IMR-90 (cell line): ENCODE measurements around the gene TPSAB1. TPM values are rescaled to one million over a fixed set of nuclear protein-coding genes. Genes with fewer than 3 reads are reported as not detected.

Source experiments
- ATAC-seq: fragments of 200-7000 bp; cut with Tn5 transposase; 2 replicates; pipeline ENCODE4 v1.9.1; 2020; ENCODE audit warnings: low read depth, mild to moderate bottlenecking, moderate library complexity
- BruUV-seq: library from RNA; stranded (reverse); fragments of 400-500 nt; replicated peaks from 2 replicates; lab custom pipeline; 2021; lab: Mats Ljungman, UMichigan
- CTCF ChIA-PET: fragments of 300-600 bp; formaldehyde crosslinking; extraction: SDS; loops from one replicate; lab custom pipeline; 2021; ENCODE audit warnings: antibody characterized with exemption; lab: Yijun Ruan, JAX
- POLR2A ChIA-PET: fragments of 300-600 bp; sonication (Branson Sonifier 250); formaldehyde crosslinking; loops from one replicate; lab custom pipeline; 2022; ENCODE audit warnings: antibody characterized with exemption; ENCODE audit not compliant: unreplicated experiment; lab: Charles Lee
- DNase-seq: peaks from one replicate; pipeline ENCODE4 v3.0.0; 2013
- H2AFZ ChIP-seq: replicated peaks from 2 replicates; pipeline ENCODE3; 2013; ENCODE audit warnings: low read length, mild to moderate bottlenecking; ENCODE audit not compliant: poor library complexity
- H2AK5ac ChIP-seq: 2 replicates; pipeline ENCODE4 v1.6.1; 2013; ENCODE audit warnings: low read depth, low read length, inconsistent platforms
- H2AK9ac ChIP-seq: replicated peaks from 2 replicates; pipeline ENCODE3; 2013; ENCODE audit warnings: mild to moderate bottlenecking, low read depth, low read length, moderate library complexity; ENCODE audit not compliant: poor library complexity
- H2BK120ac ChIP-seq: 2 replicates; pipeline ENCODE4 v1.6.1; 2013; ENCODE audit warnings: low read depth, low read length, inconsistent platforms
- H2BK15ac ChIP-seq: 3 replicates; pipeline ENCODE4 v1.6.1; 2013; ENCODE audit warnings: low read depth, low read length, inconsistent platforms
- H2BK20ac ChIP-seq: 2 replicates; pipeline ENCODE4 v1.6.1; 2013; ENCODE audit warnings: low read depth, mild to moderate bottlenecking, inconsistent platforms, low read length, moderate library complexity
- H2BK5ac ChIP-seq: 2 replicates; pipeline ENCODE4 v1.6.1; 2013; ENCODE audit warnings: mild to moderate bottlenecking, low read depth, low read length, inconsistent platforms; ENCODE audit not compliant: poor library complexity, severe bottlenecking
- H3K14ac ChIP-seq: replicated peaks from 2 replicates; pipeline ENCODE4 v1.6.1; 2013; ENCODE audit warnings: low read depth, low read length, inconsistent platforms
- H3K18ac ChIP-seq: 2 replicates; pipeline ENCODE4 v1.6.1; 2013; ENCODE audit warnings: low read depth, low read length, control low read depth
- H3K23ac ChIP-seq: 2 replicates; pipeline ENCODE4 v1.6.1; 2013; ENCODE audit warnings: low read depth, low read length, inconsistent platforms
- H3K27ac ChIP-seq: 2 replicates; pipeline ENCODE4 v1.5.1; 2013; ENCODE audit warnings: mild to moderate bottlenecking, control low read depth, low read length; ENCODE audit not compliant: insufficient read depth
- H3K27me3 ChIP-seq: 2 replicates; pipeline ENCODE4 v1.6.1; 2013; ENCODE audit warnings: low read length; ENCODE audit not compliant: control insufficient read depth, insufficient read depth
- H3K36me3 ChIP-seq: 2 replicates; pipeline ENCODE4 v1.6.1; 2013; ENCODE audit warnings: low read length, mixed read lengths; ENCODE audit not compliant: control insufficient read depth, insufficient read depth
- H3K4ac ChIP-seq: 2 replicates; pipeline ENCODE4 v1.6.1; 2013; ENCODE audit warnings: low read depth, low read length, inconsistent platforms
- H3K4me1 ChIP-seq: 2 replicates; pipeline ENCODE4 v1.6.1; 2013; ENCODE audit warnings: low read length, mixed read lengths; ENCODE audit not compliant: control insufficient read depth, insufficient read depth
- H3K4me2 ChIP-seq: 2 replicates; pipeline ENCODE4 v1.6.1; 2013; ENCODE audit warnings: low read depth, mild to moderate bottlenecking, control low read depth, low read length, moderate library complexity
- H3K4me3 ChIP-seq: 2 replicates; pipeline ENCODE4 v1.5.1; 2013; ENCODE audit warnings: low read depth, mild to moderate bottlenecking, control low read depth, low read length, moderate library complexity; ENCODE audit not compliant: insufficient read depth
- H3K56ac ChIP-seq: 2 replicates; pipeline ENCODE4 v1.6.1; 2013; ENCODE audit warnings: low read length, inconsistent platforms; ENCODE audit not compliant: insufficient read depth; ENCODE audit errors: extremely low read depth
- H3K79me1 ChIP-seq, 2 experiments: 2 replicates each; pipeline ENCODE4 v1.6.1; 2013; ENCODE audit warnings: low read length in 2 of 2, inconsistent platforms in 1 of 2, low read depth in 1 of 2
- H3K9ac ChIP-seq: 2 replicates; pipeline ENCODE4 v1.6.1; 2013; ENCODE audit warnings: low read depth, low read length, control low read depth
- H3K9me1 ChIP-seq: 2 replicates; pipeline ENCODE4 v1.6.1; 2013; ENCODE audit warnings: low read length, inconsistent platforms; ENCODE audit not compliant: insufficient read depth
- H3K9me3 ChIP-seq: 2 replicates; pipeline ENCODE4 v1.6.1; 2013; ENCODE audit warnings: low read length; ENCODE audit not compliant: control insufficient read depth, insufficient read depth
- H4K20me1 ChIP-seq: 2 replicates; pipeline ENCODE4 v1.6.1; 2013; ENCODE audit warnings: low read length, inconsistent platforms; ENCODE audit not compliant: insufficient read depth
- H4K5ac ChIP-seq: 2 replicates; pipeline ENCODE4 v1.6.1; 2013; ENCODE audit warnings: mild to moderate bottlenecking, low read depth, low read length, control low read depth
- H4K8ac ChIP-seq, 2 experiments: 2 replicates each; pipeline ENCODE4 v1.6.1; 2013; ENCODE audit warnings: low read depth in 2 of 2, low read length in 2 of 2, control low read depth in 1 of 2, inconsistent platforms in 1 of 2
- H4K91ac ChIP-seq: 2 replicates; pipeline ENCODE4 v1.6.1; 2013; ENCODE audit warnings: low read depth, low read length, inconsistent platforms; ENCODE audit not compliant: insufficient read depth
- BHLHE40 ChIP-seq: fragments of 150-350 bp; IDR thresholded peaks from 2 replicates; pipeline ENCODE4 v1.6.1; 2016; ENCODE audit warnings: mild to moderate bottlenecking, low read depth, low read length
- CEBPB ChIP-seq: IDR thresholded peaks from 2 replicates; pipeline ENCODE4 v1.6.1; 2012; ENCODE audit warnings: low read depth, low read length, improper control_type of control experiment
- CHD1 ChIP-seq: IDR thresholded peaks from 2 replicates; pipeline ENCODE4 v1.6.1; 2012; ENCODE audit warnings: low read depth, low read length, improper control_type of control experiment
- CTCF ChIP-seq: conservative IDR thresholded peaks from 2 replicates; pipeline ENCODE4 v1.5.1; 2012; ENCODE audit warnings: mild to moderate bottlenecking, low read depth, low read length, improper control_type of control experiment
- ELK1 ChIP-seq: fragments of 150-350 bp; IDR thresholded peaks from 2 replicates; pipeline ENCODE4 v1.6.1; 2016; ENCODE audit warnings: low read depth, mild to moderate bottlenecking, low read length, moderate library complexity, borderline replicate concordance
- FOS ChIP-seq: fragments of 150-350 bp; IDR thresholded peaks from 2 replicates; pipeline ENCODE4 v1.6.1; 2016; ENCODE audit warnings: low read depth, low read length
- MAFK ChIP-seq: IDR thresholded peaks from 2 replicates; pipeline ENCODE4 v1.6.1; 2012; ENCODE audit warnings: low read depth, low read length, improper control_type of control experiment
- MAZ ChIP-seq: IDR thresholded peaks from 2 replicates; pipeline ENCODE4 v1.6.1; 2012; ENCODE audit warnings: low read depth, mild to moderate bottlenecking, low read length, improper control_type of control experiment, moderate library complexity, borderline replicate concordance
- MXI1 ChIP-seq: IDR thresholded peaks from 2 replicates; pipeline ENCODE4 v1.6.1; 2012; ENCODE audit warnings: low read depth, mild to moderate bottlenecking, low read length, moderate library complexity, borderline replicate concordance
- NFE2L2 ChIP-seq: fragments of 150-350 bp; IDR thresholded peaks from 2 replicates; pipeline ENCODE4 v1.6.1; 2016; ENCODE audit warnings: low read depth, mild to moderate bottlenecking, low read length
- POLR2A ChIP-seq: IDR thresholded peaks from 2 replicates; pipeline ENCODE4 v1.6.1; 2012; ENCODE audit warnings: mild to moderate bottlenecking, low read depth, low read length
- RAD21 ChIP-seq: IDR thresholded peaks from 2 replicates; pipeline ENCODE4 v1.6.1; 2012; ENCODE audit warnings: low read length, improper control_type of control experiment
- RCOR1 ChIP-seq: IDR thresholded peaks from 2 replicates; pipeline ENCODE4 v1.6.1; 2012; ENCODE audit warnings: mild to moderate bottlenecking, low read length, improper control_type of control experiment; ENCODE audit not compliant: insufficient replicate concordance
- RFX5 ChIP-seq: IDR thresholded peaks from 2 replicates; pipeline ENCODE4 v1.8.0; 2012; ENCODE audit warnings: low read depth, mild to moderate bottlenecking, low read length, moderate library complexity
- SMC3 ChIP-seq: fragments of 150-350 bp; IDR thresholded peaks from 2 replicates; pipeline ENCODE4 v1.6.1; 2016; ENCODE audit warnings: low read depth, mild to moderate bottlenecking, antibody characterized with exemption, low read length, moderate library complexity
- USF2 ChIP-seq: fragments of 150-350 bp; IDR thresholded peaks from 2 replicates; pipeline ENCODE4 v1.6.1; 2017; ENCODE audit warnings: mild to moderate bottlenecking, antibody characterized with exemption, low read length, low read depth
- WGBS, 2 experiments: methylation state at CpG; one replicate each; pipeline versions ENCODE4 v1.1.5 to v1.1.7; 2013; ENCODE audit warnings: missing lambda C conversion rate in 2 of 2; ENCODE audit not compliant: insufficient read length in 1 of 2; ENCODE audit errors: extremely low coverage in 2 of 2; 5-methylcytosine and 5-hydroxymethylcytosine counted together
- dilution Hi-C: fragments of 300-500 bp; cut with HindIII; formaldehyde crosslinking; loops from one replicate; pipeline ENCODE4 v1.14.3; 2018; ENCODE audit warnings: low sequenced_read_pairs; ENCODE audit not compliant: unreplicated experiment
- in situ Hi-C: fragments of 300-500 bp; cut with MboI; formaldehyde crosslinking; loops from 3 replicates; pipeline ENCODE4 v1.14.3; 2019; ENCODE audit warnings: low sequenced_read_pairs, inconsistent platforms, mixed read lengths
- intact Hi-C: fragments of 100-400 bp; cut with micrococcal nuclease; formaldehyde crosslinking; loops from 2 replicates; pipeline ENCODE4 v1.10.0; 2022
- polyA plus RNA-seq, 3 experiments: library from polyadenylated mRNA; depleted of rRNA; stranded (reverse); fragments of >200 nt; gene quantifications; 2 replicates each; pipeline ENCODE4 v1.2.3, GENCODE V29; 2012; ENCODE audit warnings: low replicate concordance in 1 of 3
- total RNA-seq: library from RNA; depleted of rRNA; stranded (reverse); fragments of >200 nt; gene quantifications from 2 replicates; pipeline ENCODE4 v1.2.3, GENCODE V29; 2012

Gene TPSAB1
- total and polyA plus RNA-seq, 2 of the 4 experiments (the other 2 are of a cell fraction): not detected

- intact Hi-C loops: no loop called here
These were observed 24.2 kb upstream of the TPSAB1 start for GRCh38 chr16:1216296-1216619.

More at GRCh38 chr16:1216296-1216619, 24.2 kb upstream of the TPSAB1 start:
- no TSS peak for BruUV-seq
- DNase-seq (no peak), ATAC-seq (no peak)
- Histone ChIP-seq H3K9me3 (no peaks in the 10 kb centered on the region), H3K4me3 (no peak overlapping the region), H4K91ac (no peak overlapping the region), H3K18ac (no peak overlapping the region), H2AFZ (no peak overlapping the region), H2BK20ac (no peak overlapping the region), H4K20me1 (no peaks in the 10 kb centered on the region), H3K79me1 (no peaks in the 10 kb centered on the region), H3K27ac (no peak overlapping the region), H4K5ac (no peak overlapping the region), H3K27me3 (no peaks in the 10 kb centered on the region), H3K4me1 (no peaks in the 10 kb centered on the region), H3K56ac (no peak overlapping the region), H3K23ac (no peak overlapping the region), H3K4ac (no peak overlapping the region), H2BK5ac (no peak overlapping the region), H2BK120ac (no peak overlapping the region), H3K9me1 (no peaks in the 10 kb centered on the region), H4K8ac (no peak overlapping the region), H3K36me3 (peaks cover 4% of the 10 kb centered on the region; the same call in 1 of the 2 replicates), H2BK15ac (no peak overlapping the region), H3K4me2 (no peak overlapping the region), H2AK5ac (no peak overlapping the region), H3K9ac (no peak overlapping the region), H3K14ac (no peak overlapping the region), H2AK9ac (no peak overlapping the region)
- TF ChIP-seq RAD21: no peak
- no peak for TF ChIP-seq NFE2L2
- no peak for TF ChIP-seq RFX5
- no peak for TF ChIP-seq MXI1
- TF ChIP-seq CEBPB: no peak
- no peak for TF ChIP-seq CHD1
- TF ChIP-seq CTCF: no peak
- no peak for TF ChIP-seq FOS
- no peak for TF ChIP-seq ELK1
- no peak for TF ChIP-seq RCOR1
- no peak for TF ChIP-seq USF2
- no peak for TF ChIP-seq SMC3
- TF ChIP-seq MAFK: no peak
- no peak for TF ChIP-seq MAZ
- TF ChIP-seq POLR2A: no peak
- TF ChIP-seq BHLHE40: no peak
- 77% methylated on average over 5 of the region's 12 CpGs; no CpG with 5 or more reads in 1 of the 2 experiments for WGBS, 2 experiments
- ChIA-PET POLR2A (no interaction called here), CTCF (no interaction called here)
- in situ Hi-C loops: loop anchor here (25.0 kb wide), 1 partner anchor 404 kb away; the partner anchor contains the start of gene GNG13
- dilution Hi-C loops: no loop called here
